ENCODE data around the gene CERS2.

Gene CERS2, protein sequence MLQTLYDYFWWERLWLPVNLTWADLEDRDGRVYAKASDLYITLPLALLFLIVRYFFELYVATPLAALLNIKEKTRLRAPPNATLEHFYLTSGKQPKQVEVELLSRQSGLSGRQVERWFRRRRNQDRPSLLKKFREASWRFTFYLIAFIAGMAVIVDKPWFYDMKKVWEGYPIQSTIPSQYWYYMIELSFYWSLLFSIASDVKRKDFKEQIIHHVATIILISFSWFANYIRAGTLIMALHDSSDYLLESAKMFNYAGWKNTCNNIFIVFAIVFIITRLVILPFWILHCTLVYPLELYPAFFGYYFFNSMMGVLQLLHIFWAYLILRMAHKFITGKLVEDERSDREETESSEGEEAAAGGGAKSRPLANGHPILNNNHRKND

DNA sequence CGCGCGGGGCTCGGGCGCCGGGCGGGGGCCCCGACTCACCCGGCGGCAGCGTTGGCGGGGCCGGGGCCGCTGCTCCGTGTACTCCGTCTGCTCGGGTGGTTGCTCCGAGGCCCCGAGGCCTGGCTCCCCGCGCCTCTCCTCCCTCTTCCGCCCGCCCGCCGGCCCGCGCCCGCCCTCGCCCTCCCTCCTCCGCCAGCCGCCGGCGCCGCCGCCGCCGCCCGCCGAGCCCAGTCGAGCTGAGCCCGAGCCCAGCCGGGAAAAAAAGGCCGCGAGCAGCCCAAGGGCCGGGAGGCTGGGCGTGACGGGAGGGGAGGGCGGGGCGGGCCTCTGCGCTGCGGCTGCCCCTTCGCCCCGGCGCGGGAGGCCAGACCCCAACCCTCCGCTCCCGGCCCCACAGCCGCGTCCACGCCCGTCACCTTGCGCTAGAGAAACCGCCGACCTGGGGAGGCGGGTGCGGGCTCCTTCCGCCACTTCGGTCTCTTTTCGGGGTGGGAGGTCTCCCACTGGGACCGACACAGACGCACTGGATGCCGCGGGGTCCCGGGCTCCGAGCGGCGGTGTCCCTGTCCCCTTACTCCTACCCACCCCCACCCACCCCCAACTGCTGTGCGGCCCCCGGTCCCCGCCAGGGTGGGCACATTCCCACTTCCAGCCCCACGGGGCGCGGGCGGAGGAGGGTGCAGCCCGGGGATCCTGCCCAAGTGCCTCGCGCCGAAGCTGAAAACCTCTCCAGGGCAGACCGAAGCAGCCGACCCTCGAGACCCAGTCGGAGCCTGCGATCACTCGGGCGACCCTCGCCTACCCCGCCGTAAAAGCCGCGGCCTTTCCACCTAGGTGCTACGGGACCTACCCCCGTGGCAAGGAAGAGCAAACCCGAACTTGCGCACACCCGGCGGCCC is at the start of gene CERS2:
TSS of gene CERS2 (minus strand) at position 256 of the 899 bp plus-strand sequence. CDS start 5,745 bp downstream, outside the sequence.
- H3K4me1 ChIP-seq (ENCODE audit: insufficient read depth, low read length) = peaks cover 49% of the 10 kb centered on the region
- H3K27me3 ChIP-seq (ENCODE audit: control insufficient read depth in 1 of 2, insufficient read depth in 2 of 2, low read length in 2 of 2) = no peaks in the 10 kb centered on the region
- H3K4me3 ChIP-seq (ENCODE audit: low read depth in 1 of 2, low read length in 2 of 2) = peak within 1 kb of the TSS; percentile 84 to 96
- H3K36me3 ChIP-seq (ENCODE audit: insufficient read depth, low read length) = no peaks in the 10 kb centered on the region
- peak within 1 kb of the TSS; percentile 92 for H3K9ac ChIP-seq (ENCODE audit: low read length)
- no peaks in the 10 kb centered on the region for H3K9me3 ChIP-seq (ENCODE audit: low read length)
- peak within 1 kb of the TSS; percentile 90 for H3K27ac ChIP-seq (ENCODE audit: low read depth, low read length)

DNA sequence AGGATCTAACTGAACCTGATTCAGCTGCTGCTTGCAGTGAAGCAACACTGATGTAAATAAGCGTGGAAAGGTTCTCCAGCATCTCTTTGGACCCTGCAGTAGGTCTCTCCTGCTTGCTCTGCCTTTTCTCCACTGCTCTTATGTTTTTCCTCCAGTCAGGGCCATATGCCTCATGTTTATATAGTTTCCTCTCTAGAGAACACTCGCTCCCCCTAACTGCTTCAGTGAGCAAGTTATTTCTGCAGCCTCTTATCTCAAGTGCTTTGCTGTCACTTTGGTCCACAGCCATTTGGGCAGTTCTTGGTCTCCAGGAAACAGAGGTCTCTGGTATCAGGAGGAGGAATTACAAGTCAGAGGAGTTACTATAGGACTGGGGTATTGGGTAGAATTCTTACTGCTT is 38.9 kb upstream of the CERS2 start:
- H3K36me3 ChIP-seq (ENCODE audit: insufficient read depth, low read length) = peaks cover 7% of the 10 kb centered on the region
- peak overlapping the region; percentile 70 for H3K27ac ChIP-seq (ENCODE audit: low read depth, low read length)
- H3K4me3 ChIP-seq (ENCODE audit: low read depth in 1 of 2, low read length in 2 of 2) = no peak overlapping the region
- no peaks in the 10 kb centered on the region for H3K27me3 ChIP-seq (ENCODE audit: control insufficient read depth in 1 of 2, insufficient read depth in 2 of 2, low read length in 2 of 2)
- H3K4me1 ChIP-seq (ENCODE audit: insufficient read depth, low read length) = peaks cover 24% of the 10 kb centered on the region
- H3K9ac ChIP-seq (ENCODE audit: low read length) = no peak overlapping the region
- no peaks in the 10 kb centered on the region for H3K9me3 ChIP-seq (ENCODE audit: low read length)

DNA sequence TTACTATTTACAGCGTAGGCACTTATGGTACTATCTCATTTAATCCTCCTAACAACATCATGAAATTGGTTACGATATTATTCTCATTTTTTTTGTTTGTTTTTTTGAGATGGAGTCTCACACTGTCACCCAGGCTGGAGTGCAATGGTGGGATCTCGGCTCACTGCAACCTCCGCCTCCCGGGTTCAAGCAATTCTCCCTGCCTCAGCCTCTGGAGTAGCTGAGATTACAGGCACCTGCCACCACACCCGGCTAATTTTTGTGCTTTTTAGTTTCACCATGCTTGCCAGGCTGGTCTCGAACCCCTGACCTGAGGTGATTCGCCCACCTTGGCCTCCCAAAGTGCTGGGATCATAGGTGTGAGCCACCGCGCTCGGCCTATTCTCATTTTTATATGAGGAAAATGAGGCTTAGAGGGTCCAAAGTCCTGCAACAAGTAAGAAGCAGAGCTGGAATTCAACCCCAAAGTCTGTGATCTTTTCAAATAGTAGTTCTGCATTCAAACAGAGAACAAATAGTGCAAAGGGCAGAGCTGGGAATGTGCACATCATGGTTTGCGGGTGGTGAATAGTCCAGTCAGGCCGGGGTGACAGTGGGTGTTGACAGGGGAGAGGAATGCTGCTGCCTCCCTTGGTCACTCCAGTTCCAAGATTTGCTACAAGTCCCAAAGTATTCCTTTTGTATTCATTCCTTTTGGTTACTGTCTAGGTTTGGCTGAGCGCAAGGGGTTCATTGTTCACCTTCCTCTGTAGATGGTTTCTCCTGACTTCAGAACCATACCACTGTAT is 38.2 kb upstream of the CERS2 start:
- Histone ChIP-seq H3K27ac (ENCODE audit: low read depth, low read length) (peak overlapping the region; percentile 70), H3K9ac (ENCODE audit: low read length) (no peak overlapping the region), H3K27me3 (ENCODE audit: control insufficient read depth in 1 of 2, insufficient read depth in 2 of 2, low read length in 2 of 2) (no peaks in the 10 kb centered on the region), H3K9me3 (ENCODE audit: low read length) (no peaks in the 10 kb centered on the region), H3K36me3 (ENCODE audit: insufficient read depth, low read length) (peaks cover 5% of the 10 kb centered on the region), H3K4me1 (ENCODE audit: insufficient read depth, low read length) (peaks cover 25% of the 10 kb centered on the region), H3K4me3 (ENCODE audit: low read depth in 1 of 2, low read length in 2 of 2) (no peak overlapping the region)

DNA sequence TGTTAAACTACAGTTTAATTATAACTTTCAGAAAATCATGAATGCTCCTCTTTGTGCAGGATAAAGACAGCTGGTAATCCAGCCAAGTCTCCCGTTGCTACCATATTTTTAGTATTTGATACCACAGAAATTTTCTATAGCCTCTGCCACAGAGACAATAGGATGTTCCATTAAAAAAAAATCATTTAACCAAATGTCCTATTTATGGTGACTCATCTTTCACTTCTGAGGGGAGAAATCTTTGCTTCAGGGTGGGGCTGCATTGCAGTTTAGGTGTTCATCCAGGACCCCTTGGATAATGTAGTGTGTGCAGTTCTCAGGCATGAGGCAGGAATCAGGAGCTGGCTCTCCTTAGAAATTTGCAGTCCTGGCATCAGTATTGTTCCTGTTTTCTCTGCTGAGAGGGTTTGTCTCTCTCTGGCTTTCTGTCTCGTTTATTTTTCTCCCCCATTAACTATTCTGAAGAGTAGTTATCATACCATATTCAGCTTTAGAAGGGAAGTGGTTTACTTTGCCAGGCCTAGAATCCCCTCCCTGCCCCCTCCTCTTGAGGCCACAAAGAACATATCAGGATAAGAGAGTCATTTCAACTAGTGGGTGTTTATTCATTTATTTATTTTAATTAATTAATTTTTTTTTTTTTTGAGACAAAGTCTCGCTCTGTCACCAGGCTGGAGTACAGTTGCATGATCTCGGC is 36.7 kb upstream of the CERS2 start:
- Histone ChIP-seq H3K27ac (ENCODE audit: low read depth, low read length) (no peak overlapping the region), H3K9me3 (ENCODE audit: low read length) (no peaks in the 10 kb centered on the region), H3K4me1 (ENCODE audit: insufficient read depth, low read length) (peaks cover 37% of the 10 kb centered on the region), H3K9ac (ENCODE audit: low read length) (no peak overlapping the region), H3K36me3 (ENCODE audit: insufficient read depth, low read length) (peaks cover 3% of the 10 kb centered on the region), H3K27me3 (ENCODE audit: control insufficient read depth in 1 of 2, insufficient read depth in 2 of 2, low read length in 2 of 2) (no peaks in the 10 kb centered on the region), H3K4me3 (ENCODE audit: low read depth in 1 of 2, low read length in 2 of 2) (no peak overlapping the region)

DNA sequence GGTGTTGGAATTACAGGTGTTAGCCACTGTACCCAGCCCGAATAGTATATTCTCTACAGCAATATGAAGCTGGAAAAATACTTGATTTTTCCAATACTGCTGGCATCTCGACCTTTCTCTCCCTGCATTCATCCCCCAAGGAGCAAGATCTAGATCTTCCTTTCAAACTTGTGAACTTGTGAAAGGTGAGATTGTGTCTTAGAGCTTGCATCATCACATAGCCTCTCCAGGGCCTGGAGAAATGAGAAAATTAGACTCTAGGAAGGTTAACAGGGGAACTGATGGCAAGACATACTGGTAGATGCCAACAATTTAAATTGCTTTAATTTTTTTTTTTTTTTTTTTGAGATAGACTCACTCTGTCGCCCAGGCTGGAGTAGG is 35.7 kb upstream of the CERS2 start:
- Histone ChIP-seq H3K27me3 (ENCODE audit: control insufficient read depth in 1 of 2, insufficient read depth in 2 of 2, low read length in 2 of 2) (no peaks in the 10 kb centered on the region), H3K27ac (ENCODE audit: low read depth, low read length) (no peak overlapping the region), H3K9me3 (ENCODE audit: low read length) (no peaks in the 10 kb centered on the region), H3K9ac (ENCODE audit: low read length) (no peak overlapping the region), H3K4me1 (ENCODE audit: insufficient read depth, low read length) (peaks cover 37% of the 10 kb centered on the region), H3K36me3 (ENCODE audit: insufficient read depth, low read length) (peaks cover 3% of the 10 kb centered on the region), H3K4me3 (ENCODE audit: low read depth in 1 of 2, low read length in 2 of 2) (no peak overlapping the region)

DNA sequence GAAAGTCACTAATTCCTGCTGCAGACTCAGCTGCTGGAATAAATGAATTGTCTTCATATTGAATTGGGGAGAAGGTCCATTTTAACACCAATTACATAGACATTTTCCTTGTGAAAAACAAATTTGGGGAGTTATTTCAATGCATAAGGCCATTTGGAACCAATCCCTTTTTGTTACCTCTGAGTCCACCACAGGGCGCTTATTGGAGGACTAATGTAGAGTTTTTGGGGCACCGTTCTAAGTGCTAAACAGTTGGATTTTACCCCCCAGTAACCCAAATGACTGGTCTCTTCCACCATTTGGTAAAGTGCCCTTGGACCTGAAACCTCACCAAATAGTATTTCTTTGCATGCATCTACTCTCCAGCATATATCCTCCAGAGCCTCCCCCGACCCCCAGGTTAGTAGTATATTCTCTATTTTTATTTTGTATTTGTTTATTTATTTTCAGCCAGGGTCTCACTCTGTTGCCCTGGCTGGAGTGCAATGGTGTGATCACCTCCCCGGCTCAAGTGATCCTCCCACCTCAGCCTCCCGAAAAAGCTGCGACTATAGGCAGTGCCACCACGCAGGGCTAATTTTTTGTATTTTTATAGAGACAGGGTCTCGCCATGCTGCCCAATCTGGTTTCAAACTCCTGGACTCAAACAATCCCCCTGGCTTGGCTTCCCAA is 35.2 kb upstream of the CERS2 start:
- no peaks in the 10 kb centered on the region for H3K9me3 ChIP-seq (ENCODE audit: low read length)
- H3K27me3 ChIP-seq (ENCODE audit: control insufficient read depth in 1 of 2, insufficient read depth in 2 of 2, low read length in 2 of 2) = no peaks in the 10 kb centered on the region
- H3K36me3 ChIP-seq (ENCODE audit: insufficient read depth, low read length) = peaks cover 3% of the 10 kb centered on the region
- H3K4me1 ChIP-seq (ENCODE audit: insufficient read depth, low read length) = peaks cover 37% of the 10 kb centered on the region
- no peak overlapping the region for H3K9ac ChIP-seq (ENCODE audit: low read length)
- no peak overlapping the region for H3K27ac ChIP-seq (ENCODE audit: low read depth, low read length)
- peak overlapping the region in 1 of 2 donors; percentile 98 for H3K4me3 ChIP-seq (ENCODE audit: low read depth in 1 of 2, low read length in 2 of 2)

DNA sequence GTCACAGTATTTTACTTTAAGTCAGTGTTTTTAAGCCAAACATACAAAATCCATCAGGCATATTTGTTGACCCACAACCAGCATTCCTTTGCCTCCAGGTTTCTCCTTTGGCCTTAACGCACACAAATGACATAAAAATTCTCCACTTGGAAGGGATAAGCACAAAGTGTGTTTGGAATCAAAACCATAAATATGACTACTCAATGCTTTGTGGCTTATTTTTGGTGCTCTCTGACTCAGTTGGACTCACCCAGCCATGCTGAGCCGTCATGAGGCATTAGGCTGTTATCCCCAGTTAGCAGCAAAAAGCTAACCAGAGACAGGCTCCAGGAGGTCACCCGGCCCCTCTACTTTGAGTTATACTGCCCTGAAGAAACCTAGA is 34.6 kb upstream of the CERS2 start:
- no peaks in the 10 kb centered on the region for H3K9me3 ChIP-seq (ENCODE audit: low read length)
- peaks cover 3% of the 10 kb centered on the region for H3K36me3 ChIP-seq (ENCODE audit: insufficient read depth, low read length)
- H3K4me1 ChIP-seq (ENCODE audit: insufficient read depth, low read length) = peaks cover 34% of the 10 kb centered on the region
- peak overlapping the region; percentile 89 for H3K27ac ChIP-seq (ENCODE audit: low read depth, low read length)
- no peaks in the 10 kb centered on the region for H3K27me3 ChIP-seq (ENCODE audit: control insufficient read depth in 1 of 2, insufficient read depth in 2 of 2, low read length in 2 of 2)
- H3K4me3 ChIP-seq (ENCODE audit: low read depth in 1 of 2, low read length in 2 of 2) = peak overlapping the region; percentile 56 to 98
- H3K9ac ChIP-seq (ENCODE audit: low read length) = peak overlapping the region; percentile 64

DNA sequence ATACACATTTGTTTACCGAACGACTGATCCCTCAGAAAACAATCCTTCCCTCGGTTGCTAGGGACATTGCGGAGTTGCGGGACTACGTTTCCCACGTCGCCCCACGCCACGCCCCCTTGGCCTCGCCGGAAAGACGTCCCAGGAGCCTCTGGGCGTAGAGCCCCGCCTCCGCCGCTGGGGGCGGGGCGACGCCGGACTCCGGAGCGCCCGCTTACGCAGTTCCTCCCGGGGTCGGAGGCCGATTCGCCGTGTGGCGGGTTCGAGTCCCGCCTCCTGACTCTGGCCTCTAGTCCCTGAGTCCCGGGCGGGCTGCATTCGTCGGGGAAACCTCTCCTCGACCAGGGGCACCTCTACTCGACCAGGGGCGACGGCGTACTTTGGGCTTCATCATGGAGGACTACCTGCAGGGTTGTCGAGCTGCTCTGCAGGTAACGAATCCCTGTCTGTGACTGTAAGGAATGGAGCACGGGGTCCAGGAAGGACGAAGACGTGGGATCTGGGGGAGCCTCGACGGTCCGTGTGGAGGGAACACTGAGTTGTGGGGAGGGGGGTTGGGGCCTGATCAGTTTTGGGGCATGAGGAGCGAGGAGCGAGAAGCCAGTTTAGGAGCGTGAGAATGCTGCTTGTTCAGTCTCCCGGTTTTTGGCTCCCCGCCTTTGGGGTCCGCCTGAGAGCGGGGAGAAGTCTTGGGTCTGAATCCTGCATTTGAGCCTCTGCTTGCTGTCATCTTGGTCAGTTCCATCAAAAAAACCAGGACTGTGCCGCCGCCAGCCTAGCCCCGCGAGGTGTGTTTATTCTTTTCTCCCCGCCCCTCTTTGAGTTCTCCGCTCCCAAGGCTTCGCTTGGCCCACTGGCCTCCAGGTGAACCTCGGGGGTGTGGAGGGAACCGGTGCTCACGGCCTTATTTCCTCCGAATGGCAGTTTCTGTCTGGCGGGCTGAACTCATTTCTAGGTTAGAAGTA is 33.9 kb upstream of the CERS2 start, which contains the start of gene PRUNE1:
TSS of gene PRUNE1 (plus strand) at position 206 of the 962 bp plus-strand sequence. CDS start at position 390, 184 bp downstream.
- peaks cover 3% of the 10 kb centered on the region for H3K36me3 ChIP-seq (ENCODE audit: insufficient read depth, low read length)
- no peaks in the 10 kb centered on the region for H3K9me3 ChIP-seq (ENCODE audit: low read length)
- no peaks in the 10 kb centered on the region for H3K27me3 ChIP-seq (ENCODE audit: control insufficient read depth in 1 of 2, insufficient read depth in 2 of 2, low read length in 2 of 2)
- peaks cover 33% of the 10 kb centered on the region for H3K4me1 ChIP-seq (ENCODE audit: insufficient read depth, low read length)
- H3K9ac ChIP-seq (ENCODE audit: low read length) = peak within 1 kb of the TSS; percentile 64
- peak within 1 kb of the TSS; percentile 89 for H3K27ac ChIP-seq (ENCODE audit: low read depth, low read length)
- H3K4me3 ChIP-seq (ENCODE audit: low read depth in 1 of 2, low read length in 2 of 2) = peak within 1 kb of the TSS; percentile 56 to 98

DNA sequence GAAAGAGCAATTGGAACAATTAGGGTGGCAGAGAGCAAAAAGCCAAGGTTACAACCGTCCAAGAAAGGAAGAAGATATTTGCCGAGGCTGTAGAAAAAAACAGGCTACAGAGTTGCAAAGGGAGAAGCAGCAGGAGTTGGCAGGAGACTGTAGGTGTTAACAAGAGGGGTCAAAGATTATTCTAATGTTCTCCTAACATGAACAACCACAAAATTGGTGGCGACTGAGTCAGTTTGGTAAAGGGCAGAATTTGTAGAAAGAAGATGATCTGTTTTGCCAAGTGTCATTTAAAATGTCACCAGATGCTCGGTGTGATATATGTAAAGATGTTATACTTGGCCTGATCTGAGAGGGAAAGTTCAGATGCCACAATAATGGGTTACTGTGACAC is 33.2 kb upstream of the CERS2 start:
- Histone ChIP-seq H3K27ac (ENCODE audit: low read depth, low read length) (peak overlapping the region; percentile 29), H3K27me3 (ENCODE audit: control insufficient read depth in 1 of 2, insufficient read depth in 2 of 2, low read length in 2 of 2) (no peaks in the 10 kb centered on the region), H3K9me3 (ENCODE audit: low read length) (no peaks in the 10 kb centered on the region), H3K4me3 (ENCODE audit: low read depth in 1 of 2, low read length in 2 of 2) (peak overlapping the region; percentile 56 to 98), H3K4me1 (ENCODE audit: insufficient read depth, low read length) (peaks cover 31% of the 10 kb centered on the region), H3K9ac (ENCODE audit: low read length) (peak overlapping the region; percentile 9), H3K36me3 (ENCODE audit: insufficient read depth, low read length) (peaks cover 3% of the 10 kb centered on the region)

Measured in muscle layer of colon (tissue), 2 donors.